Frontal cortex (tissue), 4 donors: ENCODE measurements around the gene TCEANC2. TPM values are rescaled to one million over a fixed set of nuclear protein-coding genes. Genes with fewer than 3 reads are reported as not detected.
"Not testable (repeated sequence)": the region's sequence is repeated elsewhere in the genome, so short reads cannot be mapped to it uniquely, and the experiment has no call there.

Experiments
- DNase-seq, 2 donors: peaks; one replicate each; pipeline ENCODE4 v3.0.0; 2012; ENCODE audit warnings: low spot score in 2 of 2
- FAIRE-seq: peaks from 2 replicates; lab custom pipeline; 2012; peaks lifted over from hg19 to GRCh38; lab: Jason Lieb, UNC
- total RNA-seq: library from RNA; depleted of rRNA; stranded (reverse); fragments of >200 nt; gene quantifications from one replicate; pipeline ENCODE4 v1.2.3, GENCODE V29; 2014
- donor health status: control.
- donor health status: control.
- donor health status: control.

Gene TCEANC2
- total RNA-seq, 1 donor from 2014 or later = 4.9 TPM

DNA sequence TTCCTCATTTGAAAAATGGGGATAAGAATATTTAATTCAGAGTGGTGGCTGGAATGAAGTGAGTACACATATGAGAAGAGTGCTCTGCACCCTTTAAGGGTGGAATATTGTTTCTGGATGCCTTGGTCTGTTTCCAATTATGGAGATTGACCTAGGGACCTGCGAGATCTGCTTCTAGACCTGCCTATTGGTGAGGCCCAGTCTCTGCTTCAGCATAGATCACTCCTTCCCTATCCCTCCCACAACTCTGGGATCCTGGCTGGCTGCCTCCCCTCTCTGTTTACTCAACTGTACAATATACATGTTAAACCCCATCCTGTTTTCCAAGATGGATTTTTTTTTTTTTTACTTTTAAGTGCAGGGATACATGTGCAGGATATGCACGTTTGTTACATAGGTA is 29.1 kb upstream of the TCEANC2 start:
- DNase-seq (no peak), FAIRE-seq (no peak)

DNA sequence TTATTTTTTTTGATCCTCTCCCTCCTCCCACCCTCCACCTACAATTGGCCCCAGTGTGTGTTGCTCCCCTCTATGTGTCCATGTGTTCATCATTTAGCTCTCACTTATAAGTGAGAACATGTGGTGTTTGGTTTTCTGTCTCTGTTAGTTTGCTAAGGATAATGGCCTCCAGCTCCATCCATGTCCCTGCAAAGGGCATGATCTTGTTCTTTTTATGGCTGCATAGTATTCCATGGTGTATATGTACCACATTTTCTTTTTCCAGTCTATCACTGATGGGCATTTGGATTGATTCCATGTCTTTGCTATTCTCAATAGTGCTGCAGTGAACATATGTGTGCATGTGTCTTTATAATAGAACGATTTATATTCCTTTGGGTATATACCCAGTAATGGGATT is 28.6 kb upstream of the TCEANC2 start:
- DNase-seq, FAIRE-seq: not testable (repeated sequence)

DNA sequence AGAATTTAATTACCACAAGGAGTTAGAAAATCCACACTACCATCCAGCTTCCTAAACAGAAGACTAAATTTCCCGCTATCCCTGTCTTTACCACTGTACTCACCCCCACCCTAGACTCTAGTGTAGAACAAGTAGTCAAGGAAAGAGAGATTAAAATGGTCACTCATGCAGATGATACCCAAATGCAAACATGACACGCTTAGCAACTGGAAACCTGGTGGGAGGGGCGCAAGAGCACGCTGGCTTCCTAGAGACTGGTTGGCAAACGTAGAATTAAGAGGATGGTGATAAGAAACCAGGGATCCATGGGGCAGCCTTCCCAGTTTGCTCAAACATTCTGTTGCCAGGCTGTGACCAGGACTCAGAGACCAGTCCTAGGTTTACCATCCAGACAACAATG is 25.6 kb upstream of the TCEANC2 start:
- FAIRE-seq (no peak), DNase-seq (no peak)

DNA sequence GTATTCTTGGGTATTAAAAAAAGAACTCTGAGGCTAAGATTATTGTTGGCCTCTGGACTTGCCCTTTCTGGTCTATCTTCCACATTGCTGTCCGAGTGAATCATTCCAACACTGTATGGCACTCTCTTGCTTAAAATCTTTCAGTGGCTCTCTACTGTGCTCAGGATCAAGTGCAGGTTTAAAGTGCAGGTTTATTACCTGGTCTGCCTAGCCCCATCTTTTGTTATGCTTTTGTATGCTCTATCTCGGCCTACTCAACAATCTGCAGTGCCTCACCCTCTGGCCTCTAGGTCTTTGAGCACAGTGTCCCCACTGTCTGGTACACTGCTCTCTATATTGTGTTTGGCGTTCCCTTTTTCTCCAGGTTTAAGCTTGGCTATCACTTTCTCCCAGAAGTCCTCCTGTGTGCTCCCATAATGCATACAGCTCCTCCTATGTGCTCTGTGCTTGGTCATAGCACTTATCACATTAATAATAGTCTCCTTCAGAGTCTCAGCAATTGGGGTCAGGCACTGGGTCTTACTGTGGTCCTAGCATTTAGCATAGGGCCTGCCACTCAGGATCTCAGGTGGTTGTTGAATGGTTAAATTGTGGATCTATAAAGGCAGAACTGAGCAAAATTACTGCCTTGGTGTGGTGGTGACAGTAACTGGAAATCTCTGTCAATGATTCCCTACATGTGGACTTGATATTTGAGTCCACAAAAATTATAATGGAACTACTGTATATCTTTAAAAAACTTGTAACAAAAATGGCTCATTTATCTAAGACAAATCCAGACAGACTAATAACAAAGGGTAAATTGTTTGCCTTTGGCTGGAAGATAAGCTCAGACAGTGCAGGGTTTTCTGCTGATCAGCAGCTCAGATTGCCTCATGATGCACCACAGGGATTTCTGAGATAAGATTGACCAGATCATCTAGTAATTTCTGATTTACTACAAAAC is 24.8 kb upstream of the TCEANC2 start:
- FAIRE-seq (peak; percentile 82), DNase-seq (no peak)

DNA sequence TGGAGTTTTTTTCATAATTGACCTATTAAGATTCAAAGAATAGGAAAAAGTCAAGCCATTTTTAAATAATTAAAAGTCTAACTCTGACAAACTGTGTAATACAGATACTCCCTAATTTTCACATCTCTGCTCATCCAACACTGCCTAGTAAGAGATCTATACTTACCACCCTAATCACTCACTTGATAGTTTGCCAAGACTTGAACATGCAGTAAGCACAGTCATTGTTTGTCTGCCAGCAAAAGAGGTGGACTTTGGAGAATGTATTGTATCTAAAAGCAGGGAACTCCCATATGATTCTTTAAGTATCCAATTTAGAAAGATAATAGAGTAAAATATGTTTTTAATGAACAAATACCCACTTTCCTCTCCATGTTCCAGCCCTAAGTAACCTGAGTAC is 15.9 kb upstream of the TCEANC2 start:
- no peak for FAIRE-seq

DNA sequence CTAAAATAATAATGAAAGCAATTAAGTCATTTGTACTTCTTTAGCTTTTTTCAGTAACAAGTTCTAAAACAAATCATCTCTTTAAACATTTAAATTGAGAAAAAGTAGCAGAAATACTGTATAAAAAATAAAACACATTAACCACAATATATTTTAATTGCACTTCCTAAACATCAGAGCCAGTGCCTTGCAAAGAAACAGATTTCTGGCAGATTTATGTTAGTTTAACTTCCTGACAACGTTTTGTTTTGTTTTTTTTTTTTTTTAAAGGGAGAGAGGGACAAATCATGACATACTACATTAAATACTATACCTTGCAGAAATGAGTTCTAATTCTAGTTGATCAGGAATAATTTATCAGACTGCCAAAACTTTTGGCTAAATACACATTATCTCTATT is 11.6 kb upstream of the TCEANC2 start:
- FAIRE-seq = no peak

More for the DNA sequence above, 15.9 kb upstream of the TCEANC2 start:
- DNase-seq = no peak

DNA sequence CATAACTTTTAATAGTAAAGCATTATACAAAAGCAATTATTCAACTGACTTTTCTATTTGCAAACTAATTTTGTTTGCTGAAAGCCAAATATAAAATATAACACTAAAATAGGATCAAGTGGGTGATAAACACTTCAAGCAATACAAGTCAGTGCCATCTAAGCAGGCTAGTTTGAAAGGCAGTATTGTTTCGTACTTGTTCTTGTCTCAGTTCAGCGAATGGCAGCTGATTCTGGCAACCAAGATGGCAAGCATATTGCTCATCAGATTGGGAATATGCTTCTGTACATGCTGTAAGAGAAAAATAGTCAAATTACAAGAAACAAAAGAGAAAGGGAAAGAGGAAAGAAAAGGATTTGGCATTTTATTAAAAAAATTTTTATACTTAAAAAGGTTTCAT is 7.9 kb upstream of the TCEANC2 start:
- no peak for FAIRE-seq
- no peak for DNase-seq

More for the DNA sequence above, 11.6 kb upstream of the TCEANC2 start:
- DNase-seq = no peak

DNA sequence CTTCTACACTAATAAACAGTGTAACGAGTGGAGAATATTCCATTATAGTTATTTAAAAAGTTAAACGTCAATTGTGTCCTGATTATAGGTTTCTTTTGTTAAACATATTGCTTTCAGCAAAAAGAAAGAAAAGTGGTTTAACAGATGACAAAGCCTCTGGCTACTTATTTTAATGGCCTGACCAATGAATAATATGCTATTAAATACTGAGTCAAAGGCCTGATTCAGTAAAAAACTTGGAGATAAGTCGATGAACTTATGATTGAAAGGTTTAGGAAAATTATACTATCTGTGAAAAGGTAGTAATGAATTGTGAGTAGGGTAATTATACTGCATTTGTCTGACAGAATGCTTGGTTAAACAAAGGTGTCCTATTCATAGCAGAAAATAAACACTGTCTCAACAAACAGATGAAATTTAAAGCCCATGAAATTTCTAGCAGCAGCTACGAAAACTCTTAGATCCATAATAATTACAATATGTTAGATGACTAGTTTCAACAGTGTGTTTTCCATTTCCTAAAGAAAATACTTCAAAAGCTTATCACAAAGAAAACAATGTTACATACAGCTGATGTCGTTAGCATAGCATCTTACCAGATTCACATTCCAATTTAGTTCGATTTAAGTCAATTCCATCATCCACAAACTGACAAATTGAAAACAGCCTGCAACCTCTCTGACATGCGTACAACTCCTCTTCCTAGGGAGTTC is 6.6 kb upstream of the TCEANC2 start:
- DNase-seq = no peak
- FAIRE-seq = no peak

DNA sequence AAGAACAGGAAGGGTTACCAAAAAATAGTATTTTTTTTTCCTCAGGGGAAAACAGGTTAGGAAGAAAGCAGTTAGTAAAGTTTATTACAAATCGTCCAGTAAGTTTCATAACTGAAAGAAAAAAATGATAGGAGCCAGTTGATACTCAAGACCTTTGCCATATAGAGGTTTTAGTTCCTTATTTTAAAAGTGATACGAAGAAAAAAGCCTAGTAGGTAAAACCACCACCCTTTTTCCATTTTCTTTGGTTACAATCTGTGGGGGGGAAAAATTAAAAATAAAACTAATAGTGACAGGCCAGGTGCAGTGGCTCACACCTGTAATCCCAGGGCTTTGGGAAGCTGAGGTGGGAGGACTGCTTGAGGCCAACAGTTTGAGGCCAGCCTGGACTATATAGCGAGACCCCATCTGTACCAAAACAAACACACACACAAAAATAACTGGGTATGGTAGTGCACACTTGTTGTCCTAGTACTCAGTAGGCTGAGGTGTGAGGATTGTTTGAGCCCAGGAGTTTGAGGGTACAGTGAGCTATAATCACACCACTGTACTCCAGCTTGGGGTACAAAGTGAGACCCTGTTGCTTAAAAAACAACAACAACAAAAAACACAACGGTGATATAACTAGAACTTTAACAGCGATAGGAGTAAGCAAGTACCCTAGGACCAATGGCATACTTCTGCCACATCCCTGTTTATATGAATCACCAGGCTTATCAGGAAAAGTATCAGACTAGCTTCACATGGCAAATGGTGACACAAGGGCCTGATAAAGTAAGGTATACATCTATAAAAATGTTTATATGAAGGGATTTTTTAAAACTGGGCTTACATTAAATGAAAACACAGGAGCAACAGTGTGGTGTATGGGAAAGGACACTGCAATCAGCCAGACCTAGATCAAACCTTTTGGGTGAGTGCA is 5.8 kb upstream of the TCEANC2 start:
- no peak for FAIRE-seq
- DNase-seq = no peak

DNA sequence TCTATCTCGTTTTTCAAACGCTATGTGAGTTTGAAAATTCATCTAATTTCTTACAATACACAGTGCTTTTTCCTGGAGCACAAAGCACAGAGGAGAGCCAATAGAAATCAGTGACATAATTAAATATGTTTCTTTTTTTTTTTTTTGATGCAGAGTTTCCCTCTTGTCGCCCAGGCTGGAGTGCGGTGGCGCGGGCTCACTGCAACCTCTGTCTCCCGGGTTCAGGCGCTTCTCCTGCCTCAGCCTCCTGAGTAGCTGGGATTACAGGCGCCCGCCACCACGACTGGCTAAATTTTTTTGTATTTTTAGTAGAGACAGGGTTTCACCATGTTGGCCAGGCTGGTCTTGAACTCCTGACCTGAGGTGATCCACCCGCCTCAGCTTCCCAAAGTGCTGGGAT is 3.0 kb upstream of the TCEANC2 start:
- not testable (repeated sequence) for FAIRE-seq

DNA sequence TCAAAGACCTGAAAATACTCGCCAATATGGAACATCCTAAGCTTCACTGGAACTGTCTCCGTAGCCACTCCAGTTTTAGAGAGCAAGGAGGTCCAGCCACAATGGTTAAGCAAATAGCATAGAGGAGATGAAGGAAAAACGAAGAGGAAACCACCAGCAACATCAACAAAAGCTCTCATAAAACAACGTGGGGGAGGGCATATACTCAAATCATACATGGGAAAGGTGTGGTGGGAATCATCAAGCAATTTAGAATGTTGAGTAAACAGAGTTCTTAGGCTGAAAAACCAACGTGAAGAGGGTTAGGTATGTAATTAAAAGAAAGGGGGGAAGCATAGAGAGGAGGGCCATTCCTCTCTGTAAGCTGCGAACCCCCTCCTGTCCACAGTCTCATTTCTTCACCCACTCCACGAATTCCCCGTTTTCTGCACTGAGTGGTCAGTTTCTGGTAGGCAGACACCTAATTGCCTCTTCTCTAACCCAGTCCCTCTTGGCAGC is 1.4 kb upstream of the TCEANC2 start:
- FAIRE-seq (no peak), DNase-seq (no peak)

More for the DNA sequence above, 3.0 kb upstream of the TCEANC2 start:
- DNase-seq = not testable (repeated sequence)

DNA sequence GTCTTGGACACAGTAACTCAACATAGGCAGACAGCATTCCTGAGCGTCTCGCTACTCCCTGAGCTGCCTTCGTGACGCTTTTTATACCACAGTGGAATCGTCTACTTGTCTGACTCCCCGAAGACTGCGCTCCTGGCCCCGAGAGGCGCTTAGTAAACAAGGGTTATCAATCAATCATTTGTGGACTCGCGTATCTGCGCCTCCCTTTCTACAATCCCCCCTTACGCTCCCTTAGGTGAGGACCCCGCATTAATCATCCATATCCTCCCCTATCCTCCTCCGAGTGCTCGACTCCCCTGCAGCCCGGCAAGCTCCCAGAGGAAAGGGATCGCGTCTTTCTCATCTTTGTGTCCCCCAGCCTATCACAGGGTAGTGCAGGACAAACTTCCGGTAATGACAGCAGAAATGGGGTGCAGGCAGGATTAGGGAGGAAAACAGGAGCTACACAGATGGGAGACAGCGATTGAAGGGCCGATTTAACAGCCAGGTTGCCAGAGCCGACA is 926 bp upstream of the TCEANC2 start:
- FAIRE-seq = no peak

DNA sequence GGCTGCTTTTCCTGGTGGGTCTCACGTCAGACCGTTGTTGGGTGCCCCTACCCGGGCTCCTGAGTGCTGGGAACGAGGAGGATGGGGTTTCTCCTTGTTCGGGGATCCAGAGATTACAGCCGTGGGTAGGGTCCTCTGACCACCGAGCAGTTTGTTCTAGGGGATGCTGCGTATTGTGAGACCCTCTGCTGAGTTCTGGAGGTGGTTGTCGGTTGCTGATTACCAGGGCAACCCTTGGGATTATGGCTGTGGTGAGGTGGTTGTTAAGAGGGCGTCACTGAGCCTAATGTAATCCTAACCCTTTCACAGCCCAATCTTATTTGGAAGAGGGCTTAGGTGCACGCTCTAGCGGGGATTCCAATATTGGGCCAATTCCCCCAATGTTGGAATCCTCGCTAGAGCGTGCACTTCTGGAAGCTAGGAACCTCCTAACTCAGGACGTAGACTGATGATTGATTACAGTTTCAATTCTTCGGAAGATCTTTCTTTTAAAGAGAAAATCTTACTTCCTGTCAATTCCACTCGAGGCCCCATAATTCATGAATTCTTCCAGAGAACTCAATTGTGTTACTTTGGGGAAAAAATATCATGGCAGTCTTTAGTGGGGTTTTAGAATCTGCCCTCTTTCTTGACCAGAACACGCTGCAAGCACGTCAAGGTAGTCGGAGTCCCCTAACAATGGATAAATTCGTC is 483 bp downstream of the TCEANC2 start:
- DNase-seq = no peak

More for the DNA sequence above, 926 bp upstream of the TCEANC2 start:
- no peak for DNase-seq

DNA sequence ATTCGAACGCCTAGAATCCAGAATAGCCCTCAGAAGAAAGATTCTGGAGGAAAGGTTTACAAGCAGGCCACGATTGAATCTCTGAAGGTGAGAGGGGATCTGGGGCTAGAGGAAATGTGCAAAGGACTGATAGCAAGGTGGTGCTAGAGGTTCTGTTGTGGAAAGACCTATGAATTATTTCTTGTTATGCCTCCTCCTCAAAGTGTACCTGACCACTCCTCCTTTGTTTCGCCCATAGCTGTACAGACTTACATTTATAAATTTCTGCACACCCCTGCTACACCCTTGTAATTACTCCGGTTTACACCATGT is 986 bp downstream of the TCEANC2 start:
- DNase-seq = no peak
- FAIRE-seq = no peak

More for the DNA sequence above, 483 bp downstream of the TCEANC2 start:
- FAIRE-seq = no peak

DNA sequence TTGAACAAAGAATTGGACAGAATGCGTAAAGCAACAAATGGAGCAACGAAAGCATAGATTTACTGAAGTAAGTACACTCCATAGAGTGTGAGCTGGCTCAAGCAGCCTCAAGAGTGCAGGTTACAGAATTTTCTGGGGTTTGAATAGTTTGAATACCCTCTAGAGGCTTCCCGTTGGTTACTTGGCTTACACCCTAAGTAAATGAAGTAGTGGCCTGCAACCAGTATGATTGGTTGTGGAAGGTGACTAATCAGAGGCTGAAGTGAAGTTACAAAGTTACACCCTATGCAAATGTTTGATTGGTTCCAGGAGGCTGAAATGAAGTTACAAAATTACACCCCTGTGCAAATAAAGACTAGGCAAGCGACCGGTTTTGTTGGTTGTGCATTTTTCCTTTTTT is 10.9 kb downstream of the TCEANC2 start:
- FAIRE-seq (no peak), DNase-seq (no peak)

DNA sequence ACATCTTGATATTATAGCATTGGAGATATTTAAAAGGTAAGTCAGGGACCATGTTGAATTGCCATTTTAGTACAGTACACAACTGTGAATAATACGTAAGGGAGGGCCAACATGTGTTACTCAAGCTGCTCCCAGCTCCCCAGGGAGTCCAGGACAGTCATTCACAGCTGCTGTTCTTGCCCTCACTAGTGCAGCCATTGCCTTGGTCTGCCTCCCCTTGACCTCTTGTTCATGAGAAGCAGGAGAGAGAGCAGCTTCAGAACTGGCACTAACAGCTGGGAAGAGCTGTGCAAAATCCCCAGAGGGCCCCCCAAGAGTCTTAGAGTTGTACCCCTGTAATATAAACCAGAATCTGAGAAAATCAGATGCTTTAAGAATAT is 16.4 kb downstream of the TCEANC2 start:
- no peak for FAIRE-seq
- no peak for DNase-seq

DNA sequence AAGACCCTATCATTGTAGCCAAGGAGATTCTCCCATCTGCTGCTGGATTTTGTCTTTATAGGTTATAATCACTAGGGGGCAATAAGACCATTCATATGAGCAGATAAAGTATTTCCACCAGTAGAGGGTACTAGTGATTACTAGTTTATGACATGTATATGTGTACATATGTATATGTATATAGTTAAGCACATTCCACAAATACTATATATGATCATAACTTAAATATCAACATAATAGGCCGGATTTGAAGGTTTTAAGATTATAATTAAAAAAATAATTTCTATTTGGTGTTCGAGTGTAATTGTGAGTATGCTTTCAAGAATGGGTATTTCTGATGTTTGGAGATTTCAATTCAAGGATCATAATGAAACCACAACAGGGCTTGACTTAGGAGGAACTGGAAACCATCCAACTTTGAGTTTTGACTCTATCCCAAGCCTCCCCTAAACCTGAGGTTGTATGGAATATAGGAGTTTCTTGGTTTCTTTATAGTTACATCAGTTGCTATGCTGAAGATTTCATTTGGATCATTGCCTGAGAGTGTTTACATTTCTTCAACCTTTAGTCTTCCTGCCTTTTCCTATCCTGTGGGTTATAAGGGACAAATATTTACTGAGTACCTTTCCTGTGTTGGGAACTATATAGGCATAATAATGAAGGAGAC is 16.9 kb downstream of the TCEANC2 start:
- FAIRE-seq (peak; percentile 95), DNase-seq (peak; percentile 27 to 59)

DNA sequence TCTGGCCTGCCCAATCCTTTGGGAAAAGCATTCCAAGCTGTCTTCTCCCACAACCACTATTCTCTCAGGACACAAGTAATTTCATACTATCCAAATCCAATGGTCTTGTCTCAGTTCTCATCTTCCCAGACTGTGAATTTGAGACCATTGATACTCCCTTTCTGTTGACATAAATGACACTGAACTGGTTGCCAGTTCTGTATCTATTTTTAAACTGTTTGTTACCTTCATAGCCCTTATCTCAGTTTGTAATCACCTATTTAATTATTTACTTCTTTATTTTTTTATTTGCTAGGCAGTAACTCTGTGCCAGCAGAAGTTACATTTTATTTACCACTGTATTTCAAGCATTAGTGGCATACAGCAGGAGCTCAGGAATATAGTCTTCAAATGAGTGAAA is 24.0 kb downstream of the TCEANC2 start:
- DNase-seq (no peak), FAIRE-seq (no peak)

DNA sequence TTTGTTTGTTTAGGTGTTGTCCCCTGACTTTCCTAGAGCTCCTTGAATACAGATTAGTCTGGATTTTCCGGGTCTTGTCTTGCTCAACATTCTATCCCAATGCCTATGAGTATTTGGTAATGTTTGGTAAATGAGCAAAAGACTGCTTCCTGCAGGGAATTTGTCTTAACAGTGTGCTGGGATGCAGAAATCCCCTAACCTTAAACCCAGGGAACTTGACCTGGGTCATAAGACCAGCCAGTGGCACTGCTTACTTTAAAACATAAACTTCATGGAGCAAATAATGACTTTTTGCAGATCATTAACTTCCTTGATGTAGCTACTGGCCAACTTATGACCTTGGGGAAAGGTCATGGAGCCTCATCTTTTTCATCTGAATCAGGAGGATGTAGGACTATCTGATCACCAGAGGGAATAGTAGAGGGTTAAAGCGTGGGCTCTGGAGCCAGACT is 27.2 kb downstream of the TCEANC2 start:
- FAIRE-seq (no peak), DNase-seq (no peak)
